GM21367 (cell line): Measurements from ENCODE around the gene NEAT1.
A peak's percentile ranks its signal among the peaks of the same experiment; 100 is the strongest.
"Not testable (repeated sequence)": the region's sequence is repeated elsewhere in the genome, so short reads cannot be mapped to it uniquely, and the experiment has no call there.

Experiments used
- ATAC-seq: cut with Tn5 transposase; IDR thresholded peaks from one replicate; pipeline ENCODE4 v1.9.1; 2021; ENCODE audit not compliant: unreplicated experiment

Gene NEAT1

GRCh38 chr11:65404638-65405339, 17.8 kb upstream of the NEAT1 start:
- no peak for ATAC-seq

DNA sequence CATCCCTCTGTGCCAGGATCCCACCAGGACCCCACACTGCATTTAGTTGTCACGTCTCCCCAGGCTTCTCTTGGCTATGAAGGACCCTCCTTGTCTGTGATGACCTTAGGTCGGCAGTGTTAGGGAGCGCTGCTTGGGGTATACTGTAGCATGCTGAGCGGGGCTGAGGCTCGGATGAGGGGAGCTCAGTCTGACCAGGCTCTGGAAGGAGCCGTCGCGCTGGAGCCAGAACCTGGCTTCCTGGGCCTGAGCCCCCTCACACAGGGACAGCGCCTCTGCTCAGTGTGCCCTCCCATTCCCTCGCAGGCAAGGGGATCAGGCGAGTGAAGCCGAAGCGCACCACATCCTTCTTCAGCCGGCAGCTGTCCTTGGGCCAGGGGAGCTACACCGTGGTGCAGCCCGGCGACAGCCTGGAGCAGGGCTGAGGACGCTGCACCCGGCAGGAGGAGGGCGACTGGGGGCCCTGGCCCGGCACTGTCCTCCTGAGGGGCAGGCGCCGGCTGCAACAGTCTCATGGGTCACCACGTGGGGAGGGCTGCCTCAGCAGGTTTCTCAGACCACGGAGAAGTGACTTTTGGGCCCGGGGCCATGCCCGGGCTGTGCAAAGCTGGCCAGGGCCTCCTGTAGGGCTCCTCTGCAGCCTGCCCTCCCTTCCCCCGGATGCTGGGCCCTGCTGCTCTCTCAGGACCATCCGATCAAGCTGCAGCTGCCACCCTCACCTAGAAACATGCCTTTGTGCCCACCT, 11.5 kb upstream of the NEAT1 start:
- no peak for ATAC-seq

DNA sequence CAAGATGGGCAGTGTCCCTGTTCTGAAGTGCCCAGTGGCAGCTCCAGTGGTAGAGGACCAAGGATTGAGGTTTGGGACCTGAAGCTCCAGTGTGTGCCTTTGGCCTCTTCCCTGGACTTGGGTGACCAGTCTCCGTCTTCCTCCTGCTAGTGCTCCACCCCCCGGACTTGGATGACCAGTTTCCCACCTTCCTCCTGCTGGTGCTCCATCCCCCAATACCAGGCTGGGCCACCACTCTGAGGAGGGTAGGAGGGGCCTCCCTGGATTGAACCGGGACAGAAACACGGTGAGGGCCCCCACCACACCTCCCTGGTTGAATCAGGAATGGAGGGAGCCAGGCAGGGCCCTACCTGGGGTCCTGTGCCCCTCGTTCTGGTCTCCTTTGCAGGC, 10.9 kb upstream of the NEAT1 start:
- ATAC-seq, result no peak

DNA sequence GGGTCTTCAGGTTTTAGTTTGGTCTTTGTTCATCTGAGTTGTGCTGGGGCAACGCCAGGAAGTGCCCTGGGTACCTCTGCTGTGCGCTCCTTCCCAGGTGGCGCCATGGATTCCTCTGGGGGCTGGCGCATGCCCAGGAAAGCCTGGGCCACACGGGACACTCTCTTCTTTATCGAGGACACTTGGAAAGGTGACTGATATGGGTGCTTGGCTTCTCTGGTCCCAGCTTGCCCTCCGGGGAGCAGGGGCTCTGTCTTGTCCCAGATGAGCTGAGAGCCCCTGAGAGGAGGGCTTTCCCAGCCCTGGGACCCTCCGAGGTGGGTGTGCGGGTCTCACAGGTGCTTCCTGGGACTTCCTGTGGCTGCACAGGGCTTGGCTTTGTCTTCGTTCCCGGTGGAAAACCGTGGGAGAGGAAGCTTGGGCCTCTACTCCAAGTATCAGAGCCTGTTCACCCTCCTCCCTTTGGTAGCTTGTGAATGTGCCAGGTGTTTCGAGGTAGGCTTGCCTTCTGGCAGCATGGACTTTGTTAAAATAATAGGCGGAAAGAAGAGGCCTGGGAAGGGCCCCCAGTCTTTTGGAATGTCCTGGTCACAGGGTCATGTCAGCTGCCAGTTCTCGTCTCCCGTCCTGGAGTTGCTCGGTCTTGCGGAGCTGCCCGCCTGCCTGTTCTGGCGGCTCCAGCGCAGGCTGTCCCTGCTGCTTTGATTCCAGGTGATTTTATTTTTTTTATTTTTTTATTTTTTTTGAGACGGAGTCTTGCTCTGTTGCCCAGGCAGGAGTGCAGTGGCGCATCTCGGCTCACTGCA, 10.1 kb upstream of the NEAT1 start:
- no peak for ATAC-seq

GRCh38 chr11:65413077-65413664, 9.4 kb upstream of the NEAT1 start:
- not testable (repeated sequence) for ATAC-seq

- ATAC-seq, result no peak
Observed at GRCh38 chr11:65414776-65415498, 7.7 kb upstream of the NEAT1 start.

DNA sequence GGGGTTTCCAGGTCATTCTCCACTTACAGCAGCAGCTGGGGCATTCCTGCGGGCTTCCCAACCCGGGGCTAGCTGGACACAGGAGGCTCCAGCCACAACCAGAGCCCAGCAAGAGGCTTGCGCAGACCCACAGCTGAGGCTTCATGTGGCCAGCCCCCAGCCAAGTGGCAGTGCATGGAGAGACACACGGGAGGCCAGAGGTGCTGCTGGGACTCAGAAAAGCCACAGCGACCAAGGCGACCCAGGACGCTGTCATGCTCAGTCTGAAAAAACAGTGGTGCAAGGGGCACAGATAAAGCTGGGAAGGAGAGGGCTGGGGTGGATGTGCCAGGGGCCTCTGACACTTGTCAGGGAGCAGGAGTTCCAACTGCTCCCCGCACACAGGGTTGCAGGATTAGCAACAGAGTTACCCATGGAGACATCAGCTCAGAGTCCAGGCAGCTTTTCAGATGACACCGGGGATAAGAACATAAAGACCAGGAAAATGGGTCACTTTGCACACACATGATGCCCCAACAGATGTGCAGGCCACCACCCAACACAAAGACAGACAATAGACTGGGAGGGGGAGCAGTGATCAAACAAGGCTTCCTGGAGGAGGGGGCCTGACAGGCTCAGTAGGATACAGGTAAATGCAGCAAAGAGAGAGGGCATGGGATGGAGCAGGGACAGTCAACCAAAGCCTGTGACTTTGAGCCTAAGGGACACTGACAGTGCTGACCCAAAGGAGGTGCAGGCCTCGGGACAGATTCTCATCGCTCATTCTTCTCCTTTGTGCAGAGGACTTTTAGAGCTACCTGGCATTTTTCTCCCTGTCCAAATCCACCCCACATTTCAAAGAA, 6.9 kb upstream of the NEAT1 start:
- ATAC-seq, result no peak

DNA sequence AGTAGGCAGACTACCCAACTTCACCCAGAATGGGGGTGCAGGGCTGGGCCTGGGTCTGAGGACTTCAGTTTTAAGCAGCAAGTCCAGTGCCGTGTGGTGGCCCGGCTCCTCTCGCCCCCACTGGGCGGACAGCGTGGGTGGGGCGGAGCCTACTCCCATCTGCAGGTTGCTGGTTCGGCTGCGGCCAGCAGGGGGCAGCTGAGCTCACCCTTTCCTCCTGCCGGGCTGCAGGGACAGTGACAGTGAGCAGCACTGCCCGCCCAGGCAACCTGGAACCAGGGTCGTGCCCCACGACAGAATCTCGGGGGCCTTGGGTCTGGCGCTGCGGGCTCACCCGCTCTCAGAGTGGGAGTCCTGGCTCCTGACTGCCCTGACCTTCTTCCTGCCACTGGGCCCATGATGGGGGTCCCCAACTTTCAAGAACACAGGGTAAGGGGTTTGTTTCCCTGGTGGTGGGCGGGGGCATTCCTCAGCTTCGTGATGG, 6.2 kb upstream of the NEAT1 start:
- ATAC-seq, result no peak

GRCh38 chr11:65416841-65417701, 5.5 kb upstream of the NEAT1 start:
- no peak for ATAC-seq

GRCh38 chr11:65417702-65418430, 4.7 kb upstream of the NEAT1 start:
- ATAC-seq, result no peak

- ATAC-seq, result no peak
Observed at GRCh38 chr11:65418431-65418680, 4.2 kb upstream of the NEAT1 start.

GRCh38 chr11:65418681-65419459, 3.7 kb upstream of the NEAT1 start:
- ATAC-seq, result peak; percentile 25

GRCh38 chr11:65419460-65419771, 3.2 kb upstream of the NEAT1 start:
- ATAC-seq, result no peak

DNA sequence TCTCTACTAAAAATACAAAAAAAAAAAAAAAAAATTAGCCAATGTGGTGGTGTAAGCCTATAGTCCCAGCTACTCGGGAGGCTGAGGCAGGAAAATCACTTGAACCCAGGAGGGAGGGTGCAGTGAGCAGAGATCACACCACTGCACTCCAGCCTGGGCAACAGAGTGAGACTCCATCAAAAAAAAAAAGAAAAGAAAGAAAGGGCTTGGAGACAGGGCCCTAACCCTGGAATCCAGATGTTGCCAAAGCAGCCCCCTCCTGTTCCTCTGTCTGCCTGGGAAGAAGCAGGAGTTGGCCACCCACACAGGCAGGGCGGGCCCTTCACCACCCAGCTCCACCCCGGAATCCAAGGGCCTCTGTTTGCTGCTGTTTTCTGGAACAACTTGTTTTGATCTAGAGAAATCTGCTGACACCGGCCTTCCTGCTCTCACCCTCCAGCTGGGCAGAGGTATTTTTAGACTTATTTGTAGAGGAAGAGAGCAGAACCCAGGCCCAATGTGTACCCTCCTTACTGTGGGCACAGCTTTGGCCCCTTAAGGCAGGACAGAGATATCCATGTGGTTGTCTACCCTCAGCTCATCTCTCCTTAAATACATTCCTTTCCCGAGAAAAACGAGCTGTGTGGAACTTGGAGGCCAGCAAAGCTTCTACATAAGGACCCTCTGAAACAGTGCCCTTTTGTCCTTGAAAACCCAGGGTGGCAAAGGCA, 2.7 kb upstream of the NEAT1 start:
- ATAC-seq, result no peak

GRCh38 chr11:65420506-65420905, 2.1 kb upstream of the NEAT1 start:
- no peak for ATAC-seq

GRCh38 chr11:65420979-65421793, 1.4 kb upstream of the NEAT1 start:
- no peak for ATAC-seq
